ENCODE measurements around the gene KCTD20. TPM values are rescaled to one million over a fixed set of nuclear protein-coding genes. Genes with fewer than 3 reads are reported as not detected.

The KCTD20 gene
- total RNA-seq, 1 donor from 2014 or later, result 62.4 TPM

- intact Hi-C loops (cut with micrococcal nuclease), result no loop called here
- H3K27ac Mint-ChIP-seq, result no peak overlapping the region
- peaks cover 30% of the 10 kb centered on the region for H3K36me3 Mint-ChIP-seq (ENCODE audit: low read depth)
- H3K9me3 Mint-ChIP-seq, result no peaks in the 10 kb centered on the region
- DNase-seq (ENCODE audit: low spot score), result no peak
- H3K4me3 Mint-ChIP-seq, result no peak overlapping the region
- peaks cover 6% of the 10 kb centered on the region for H3K4me1 Mint-ChIP-seq (ENCODE audit: low read depth)
- no peaks in the 10 kb centered on the region for H3K27me3 Mint-ChIP-seq (ENCODE audit: insufficient read depth)
Observed at GRCh38 chr6:36488221-36488620, 45.4 kb downstream of the KCTD20 start.

DNA sequence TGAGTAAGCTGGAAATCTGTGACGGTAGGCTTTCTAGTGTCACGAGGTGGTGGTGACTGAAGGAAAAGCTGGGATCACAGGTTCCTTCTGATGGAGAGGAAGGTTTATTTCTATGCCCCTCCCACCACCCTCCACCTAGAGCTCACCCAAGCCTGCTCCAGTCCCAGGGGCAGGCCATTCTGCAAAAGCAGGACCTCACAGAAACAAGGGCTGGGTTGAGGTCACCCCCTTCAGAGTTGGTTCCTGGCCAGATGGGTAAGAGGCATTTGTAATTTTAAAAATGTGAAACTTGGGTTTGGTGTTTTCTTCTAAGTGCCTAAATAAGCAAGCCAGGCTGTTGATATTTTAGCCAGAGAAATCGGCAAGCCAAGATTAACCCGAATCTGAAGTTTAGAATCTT lies 46.6 kb downstream of the KCTD20 start:
- no peaks in the 10 kb centered on the region for H3K27me3 Mint-ChIP-seq (ENCODE audit: insufficient read depth)
- intact Hi-C loops (cut with micrococcal nuclease), result no loop called here
- H3K27ac Mint-ChIP-seq, result no peak overlapping the region
- peaks cover 6% of the 10 kb centered on the region for H3K4me1 Mint-ChIP-seq (ENCODE audit: low read depth)
- DNase-seq (ENCODE audit: low spot score), result no peak
- peaks cover 37% of the 10 kb centered on the region for H3K36me3 Mint-ChIP-seq (ENCODE audit: low read depth)
- H3K4me3 Mint-ChIP-seq, result no peak overlapping the region
- no peaks in the 10 kb centered on the region for H3K9me3 Mint-ChIP-seq

GRCh38 chr6:36491378-36491965 lies 48.7 kb downstream of the KCTD20 start:
- Mint-ChIP-seq H3K27ac (peak overlapping the region; percentile 3), H3K4me1 (ENCODE audit: low read depth) (peaks cover 6% of the 10 kb centered on the region), H3K27me3 (ENCODE audit: insufficient read depth) (no peaks in the 10 kb centered on the region), H3K4me3 (no peak overlapping the region), H3K36me3 (ENCODE audit: low read depth) (peaks cover 38% of the 10 kb centered on the region), H3K9me3 (no peaks in the 10 kb centered on the region)
- intact Hi-C loops (cut with micrococcal nuclease), result no loop called here
- DNase-seq (ENCODE audit: low spot score), result no peak

DNA sequence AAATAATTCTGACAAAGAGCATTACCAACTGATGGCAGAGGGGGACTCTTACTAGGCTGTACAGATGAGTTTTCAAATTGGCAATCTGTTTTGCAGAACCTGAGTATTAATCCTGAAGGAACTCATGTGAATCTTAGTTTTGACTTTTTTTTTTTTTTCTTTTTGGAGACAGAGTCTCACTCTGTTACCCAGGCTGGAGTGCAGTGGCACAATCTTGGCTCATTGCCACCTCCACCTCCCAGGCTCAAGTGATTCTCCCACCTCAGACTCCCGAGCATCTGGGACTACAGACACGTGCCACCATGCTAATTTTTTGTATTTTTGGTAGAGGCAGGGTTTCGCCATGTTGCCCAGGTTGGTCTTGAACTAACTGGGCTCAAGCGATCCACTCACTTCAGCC lies 49.3 kb downstream of the KCTD20 start:
- intact Hi-C loops (cut with micrococcal nuclease), result no loop called here

DNA sequence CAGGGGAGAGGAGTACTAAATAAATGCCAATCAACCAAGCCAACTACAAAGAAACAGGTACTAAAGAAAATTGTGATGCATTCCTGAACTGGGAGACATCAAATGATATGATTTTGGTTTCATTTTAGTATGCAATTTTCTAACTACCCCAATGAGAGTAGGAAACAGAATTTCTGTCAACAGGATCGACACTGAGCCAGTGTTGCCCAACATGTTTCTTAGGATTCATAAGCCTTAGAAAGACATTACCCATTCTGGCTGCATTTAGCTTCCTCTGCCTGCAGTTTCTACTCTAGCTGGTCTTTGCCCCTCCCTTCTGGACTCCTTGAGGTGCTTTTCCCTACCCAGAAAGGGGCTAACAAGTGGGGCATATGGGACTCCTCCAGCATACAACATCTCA lies 49.8 kb downstream of the KCTD20 start:
- no peaks in the 10 kb centered on the region for H3K9me3 Mint-ChIP-seq
- H3K27me3 Mint-ChIP-seq (ENCODE audit: insufficient read depth), result no peaks in the 10 kb centered on the region
- no peak overlapping the region for H3K27ac Mint-ChIP-seq
- H3K36me3 Mint-ChIP-seq (ENCODE audit: low read depth), result peaks cover 46% of the 10 kb centered on the region
- no peak for DNase-seq (ENCODE audit: low spot score)
- no peak overlapping the region for H3K4me3 Mint-ChIP-seq
- H3K4me1 Mint-ChIP-seq (ENCODE audit: low read depth), result peaks cover 6% of the 10 kb centered on the region
- intact Hi-C loops (cut with micrococcal nuclease), result no loop called here

More for the DNA sequence above, 49.3 kb downstream of the KCTD20 start:
- Mint-ChIP-seq H3K4me3 (no peak overlapping the region), H3K27ac (no peak overlapping the region), H3K36me3 (ENCODE audit: low read depth) (peaks cover 41% of the 10 kb centered on the region), H3K4me1 (ENCODE audit: low read depth) (peaks cover 6% of the 10 kb centered on the region), H3K9me3 (no peaks in the 10 kb centered on the region), H3K27me3 (ENCODE audit: insufficient read depth) (no peaks in the 10 kb centered on the region)
- DNase-seq (ENCODE audit: low spot score), result no peak

GRCh38 chr6:36493319-36493718 lies 50.5 kb downstream of the KCTD20 start:
- intact Hi-C loops (cut with micrococcal nuclease), result no loop called here
- Mint-ChIP-seq H3K4me1 (ENCODE audit: low read depth) (peaks cover 6% of the 10 kb centered on the region), H3K36me3 (ENCODE audit: low read depth) (peaks cover 46% of the 10 kb centered on the region), H3K4me3 (no peak overlapping the region), H3K9me3 (no peaks in the 10 kb centered on the region), H3K27me3 (ENCODE audit: insufficient read depth) (no peaks in the 10 kb centered on the region), H3K27ac (no peak overlapping the region)
- DNase-seq (ENCODE audit: low spot score), result no peak

DNA sequence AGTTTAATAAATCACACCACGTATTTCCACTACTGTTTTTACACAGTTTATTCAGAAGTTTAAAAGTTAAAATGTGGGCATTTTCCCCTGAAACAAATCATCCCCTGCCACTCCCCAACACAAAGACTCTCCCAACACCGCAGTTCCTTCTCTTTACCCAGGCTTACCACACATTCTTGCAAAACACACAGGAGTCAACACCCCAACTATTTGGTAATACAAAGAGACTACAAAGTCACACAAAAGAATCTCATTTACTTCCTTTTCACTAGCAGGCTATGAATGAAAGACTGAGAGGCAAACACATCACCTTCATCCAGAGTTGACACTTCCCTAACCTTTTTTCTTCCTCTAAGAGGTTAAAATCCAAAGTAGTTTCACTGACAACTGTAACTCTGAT lies 51.1 kb downstream of the KCTD20 start:
- H3K27me3 Mint-ChIP-seq (ENCODE audit: insufficient read depth), result no peaks in the 10 kb centered on the region
- no peak overlapping the region for H3K27ac Mint-ChIP-seq
- no peaks in the 10 kb centered on the region for H3K9me3 Mint-ChIP-seq
- peaks cover 46% of the 10 kb centered on the region for H3K36me3 Mint-ChIP-seq (ENCODE audit: low read depth)
- no peak for DNase-seq (ENCODE audit: low spot score)
- H3K4me3 Mint-ChIP-seq, result no peak overlapping the region
- intact Hi-C loops (cut with micrococcal nuclease), result no loop called here
- H3K4me1 Mint-ChIP-seq (ENCODE audit: low read depth), result peaks cover 6% of the 10 kb centered on the region

- H3K27ac Mint-ChIP-seq, result no peak overlapping the region
- no peak overlapping the region for H3K4me3 Mint-ChIP-seq
- H3K27me3 Mint-ChIP-seq (ENCODE audit: insufficient read depth), result no peaks in the 10 kb centered on the region
- H3K36me3 Mint-ChIP-seq (ENCODE audit: low read depth), result peaks cover 45% of the 10 kb centered on the region
- H3K9me3 Mint-ChIP-seq, result no peaks in the 10 kb centered on the region
- intact Hi-C loops (cut with micrococcal nuclease), result no loop called here
- H3K4me1 Mint-ChIP-seq (ENCODE audit: low read depth), result peaks cover 11% of the 10 kb centered on the region
- DNase-seq (ENCODE audit: low spot score), result no peak
Observed at GRCh38 chr6:36495086-36495485, 52.3 kb downstream of the KCTD20 start.

DNA sequence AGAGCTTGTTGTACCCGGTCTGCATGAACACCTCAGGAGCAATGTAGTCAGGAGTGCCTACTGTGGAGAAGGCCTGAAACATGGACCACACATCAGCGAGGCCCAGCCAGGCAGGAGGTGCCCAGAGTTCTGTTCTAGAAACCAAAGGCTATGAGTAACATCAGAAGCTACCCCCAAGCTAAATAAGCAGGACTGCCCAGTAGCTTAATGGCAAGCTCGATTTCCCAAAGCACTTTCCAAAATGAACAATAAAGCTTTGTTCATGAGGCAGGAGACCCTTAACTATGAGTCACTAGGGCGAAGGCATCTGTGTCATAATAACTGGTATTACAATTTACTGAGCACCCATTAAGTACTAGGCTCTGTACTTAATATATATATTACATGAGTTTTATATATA lies 57.1 kb downstream of the KCTD20 start:
- Mint-ChIP-seq H3K4me3 (no peak overlapping the region), H3K36me3 (ENCODE audit: low read depth) (peaks cover 41% of the 10 kb centered on the region), H3K9me3 (no peaks in the 10 kb centered on the region), H3K27ac (no peak overlapping the region), H3K27me3 (ENCODE audit: insufficient read depth) (no peaks in the 10 kb centered on the region), H3K4me1 (ENCODE audit: low read depth) (peaks cover 5% of the 10 kb centered on the region)
- no peak for DNase-seq (ENCODE audit: low spot score)
- intact Hi-C loops (cut with micrococcal nuclease), result no loop called here

DNA sequence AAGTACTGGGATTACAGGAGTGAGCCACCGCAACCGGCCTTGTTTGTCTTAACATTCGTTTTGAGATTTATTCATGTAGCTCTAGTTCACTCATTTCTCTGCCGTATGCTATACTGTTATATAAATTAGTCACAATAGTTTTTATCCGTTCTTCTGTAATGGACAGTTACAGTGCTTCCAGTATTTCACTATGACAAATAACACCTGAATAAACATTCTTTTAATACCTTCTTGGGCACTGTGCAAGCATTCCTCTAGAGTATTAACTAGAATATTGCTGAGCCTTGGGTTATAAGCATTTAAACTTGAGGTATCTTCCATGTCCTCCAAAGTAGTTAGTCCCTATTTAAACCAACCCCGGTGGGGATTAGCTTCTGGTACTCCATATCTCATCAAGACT lies 58.9 kb downstream of the KCTD20 start:
- Mint-ChIP-seq H3K4me1 (ENCODE audit: low read depth) (peaks cover 15% of the 10 kb centered on the region), H3K27me3 (ENCODE audit: insufficient read depth) (no peaks in the 10 kb centered on the region), H3K27ac (no peak overlapping the region), H3K36me3 (ENCODE audit: low read depth) (peaks cover 47% of the 10 kb centered on the region), H3K4me3 (no peak overlapping the region), H3K9me3 (no peaks in the 10 kb centered on the region)
- intact Hi-C loops (cut with micrococcal nuclease), result no loop called here
- no peak for DNase-seq (ENCODE audit: low spot score)

- Mint-ChIP-seq H3K9me3 (no peaks in the 10 kb centered on the region), H3K27me3 (ENCODE audit: insufficient read depth) (no peaks in the 10 kb centered on the region), H3K36me3 (ENCODE audit: low read depth) (peaks cover 42% of the 10 kb centered on the region), H3K4me3 (no peak overlapping the region), H3K27ac (no peak overlapping the region), H3K4me1 (ENCODE audit: low read depth) (peaks cover 12% of the 10 kb centered on the region)
- intact Hi-C loops (cut with micrococcal nuclease), result no loop called here
- no peak for DNase-seq (ENCODE audit: low spot score)
Observed at GRCh38 chr6:36504181-36504580, 61.4 kb downstream of the KCTD20 start.

GRCh38 chr6:36504982-36505381 lies 62.2 kb downstream of the KCTD20 start:
- intact Hi-C loops (cut with micrococcal nuclease), result no loop called here
- Mint-ChIP-seq H3K27me3 (ENCODE audit: insufficient read depth) (no peaks in the 10 kb centered on the region), H3K4me1 (ENCODE audit: low read depth) (peaks cover 10% of the 10 kb centered on the region), H3K4me3 (no peak overlapping the region), H3K27ac (no peak overlapping the region), H3K9me3 (no peaks in the 10 kb centered on the region), H3K36me3 (ENCODE audit: low read depth) (peaks cover 40% of the 10 kb centered on the region)
- no peak for DNase-seq (ENCODE audit: low spot score)

GRCh38 chr6:36505744-36506534 lies 63.1 kb downstream of the KCTD20 start:
- intact Hi-C loops (cut with micrococcal nuclease), result no loop called here
- Mint-ChIP-seq H3K27me3 (ENCODE audit: insufficient read depth) (no peaks in the 10 kb centered on the region), H3K9me3 (no peaks in the 10 kb centered on the region), H3K4me3 (no peak overlapping the region), H3K4me1 (ENCODE audit: low read depth) (peaks cover 10% of the 10 kb centered on the region), H3K36me3 (ENCODE audit: low read depth) (peaks cover 42% of the 10 kb centered on the region), H3K27ac (no peak overlapping the region)
- no peak for DNase-seq (ENCODE audit: low spot score)

All from activated T-helper 1 cell treated with anti-CD3 and anti-CD28 coated beads, Interleukin-12 subunit alpha, Interleukin-12 subunit beta, Interleukin-2, Interleukin-4 antibody, amounts not matched to agents 30 ng/mL and 10 ng/mL and 1 ng/mL, durations not matched to agents 14 hours and 24 hours and 36 hours (primary cell).